Liver (tissue), 9 donors: ENCODE data around the gene PLD2. TPM values are rescaled to one million over a fixed set of nuclear protein-coding genes. Genes with fewer than 3 reads are reported as not detected.

Experiments
- DNase-seq: peaks from one replicate; pipeline ENCODE4 v3.0.0-alpha.2; 2017; ENCODE audit warnings: low spot score
- H3K27ac ChIP-seq, 2 donors: one replicate each; pipeline ENCODE4 v1.7.0; 2013; ENCODE audit warnings: inconsistent platforms in 2 of 2, low read length in 2 of 2, control low read depth in 1 of 2, low read depth in 1 of 2, mild to moderate bottlenecking in 1 of 2
- H3K27me3 ChIP-seq, 4 donors: one replicate each; pipeline versions ENCODE4 v1.6.1 to v1.7.0; 2013; ENCODE audit warnings: low read length in 3 of 4, inconsistent platforms in 1 of 4, mild to moderate bottlenecking in 1 of 4, moderate library complexity in 1 of 4; ENCODE audit not compliant: control insufficient read depth in 4 of 4, insufficient read depth in 4 of 4
- H3K36me3 ChIP-seq, 4 donors: one replicate each; pipeline versions ENCODE4 v1.6.1 to v1.7.0; 2013; ENCODE audit warnings: low read length in 3 of 4, mild to moderate bottlenecking in 3 of 4, low read depth in 1 of 4, moderate library complexity in 1 of 4; ENCODE audit not compliant: control insufficient read depth in 4 of 4, insufficient read depth in 3 of 4
- H3K4me1 ChIP-seq, 4 donors: one replicate each; pipeline versions ENCODE4 v1.6.1 to v1.7.0; 2013; ENCODE audit warnings: low read length in 3 of 4, mild to moderate bottlenecking in 3 of 4, moderate library complexity in 1 of 4; ENCODE audit not compliant: control insufficient read depth in 4 of 4, insufficient read depth in 4 of 4
- H3K4me3 ChIP-seq, 3 donors: one replicate each; pipeline versions ENCODE4 v1.6.1 to v1.7.0; 2013; ENCODE audit warnings: low read length in 3 of 3, control low read depth in 1 of 3, low read depth in 1 of 3, mild to moderate bottlenecking in 1 of 3
- H3K9ac ChIP-seq, 2 donors: one replicate each; pipeline ENCODE4 v1.7.0; 2013; ENCODE audit warnings: low read length in 2 of 2, mild to moderate bottlenecking in 2 of 2, moderate library complexity in 2 of 2, control low read depth in 1 of 2, low read depth in 1 of 2
- H3K9me3 ChIP-seq, 4 donors: one replicate each; pipeline versions ENCODE4 v1.6.1 to v1.7.0; 2013; ENCODE audit warnings: low read length in 3 of 4; ENCODE audit not compliant: control insufficient read depth in 4 of 4
- ATF3 ChIP-seq: IDR thresholded peaks from 2 replicates; pipeline ENCODE4 v1.6.1; 2016; ENCODE audit warnings: antibody characterized with exemption
- CTCF ChIP-seq: fragments of 150-350 bp; IDR thresholded peaks from 2 replicates; pipeline ENCODE4 v1.5.1; 2017; ENCODE audit warnings: improper control_type of control experiment, low read depth, low read length; ENCODE audit not compliant: missing input control
- EGR1 ChIP-seq, 2 donors: IDR thresholded peaks; 2 replicates each; pipeline ENCODE4 v1.6.1; 2016 to 2018; ENCODE audit warnings: antibody characterized with exemption in 2 of 2, low read depth in 2 of 2
- FOXA1 ChIP-seq: IDR thresholded peaks from 2 replicates; pipeline ENCODE4 v1.6.1; 2016; ENCODE audit warnings: antibody characterized with exemption
- FOXA2 ChIP-seq: IDR thresholded peaks from 2 replicates; pipeline ENCODE4 v1.6.1; 2016; ENCODE audit warnings: antibody characterized with exemption
- GABPA ChIP-seq, 2 donors: IDR thresholded peaks in 1 of 2; conservative IDR thresholded peaks in 1 of 2; 2 replicates each; pipeline ENCODE4 v1.6.1; 2016; ENCODE audit warnings: antibody characterized with exemption in 2 of 2, mild to moderate bottlenecking in 1 of 2, moderate library complexity in 1 of 2
- JUND ChIP-seq, 2 donors: IDR thresholded peaks; 2 replicates each; pipeline ENCODE4 v1.6.1; 2016; ENCODE audit warnings: antibody characterized with exemption in 2 of 2
- NR2F2 ChIP-seq: IDR thresholded peaks from 2 replicates; pipeline ENCODE4 v1.6.1; 2016; ENCODE audit warnings: antibody characterized with exemption
- RAD21 ChIP-seq, 2 donors: IDR thresholded peaks; 2 replicates each; pipeline ENCODE4 v1.6.1; 2016; ENCODE audit warnings: antibody characterized with exemption in 2 of 2, mild to moderate bottlenecking in 2 of 2
- REST ChIP-seq: IDR thresholded peaks from 2 replicates; pipeline ENCODE4 v1.6.1; 2016; ENCODE audit warnings: antibody characterized with exemption, mild to moderate bottlenecking
- RXRA ChIP-seq, 2 donors: IDR thresholded peaks; 2 replicates each; pipeline ENCODE4 v1.6.1; 2017 to 2018; ENCODE audit warnings: antibody characterized with exemption in 2 of 2, mild to moderate bottlenecking in 1 of 2
- SP1 ChIP-seq: IDR thresholded peaks from 2 replicates; pipeline ENCODE4 v1.6.1; 2018; ENCODE audit warnings: antibody characterized with exemption, mild to moderate bottlenecking
- TAF1 ChIP-seq: conservative IDR thresholded peaks from 2 replicates; pipeline ENCODE4 v1.6.1; 2016; ENCODE audit warnings: antibody characterized with exemption, mild to moderate bottlenecking
- WGBS: extraction: QIAGEN DNeasy Blood & Tissue Kit; methylation state at CpG from one replicate; pipeline ENCODE4 v1.1.7; 2013; 5-methylcytosine and 5-hydroxymethylcytosine counted together
- polyA plus RNA-seq, 2 donors: library from polyadenylated mRNA; stranded (reverse) in 1 of 2; unstranded in 1 of 2; fragments of 200-250 nt in 1 of 2; fragments of >200 nt in 1 of 2; fragmentation: Nextera tagmentation in 1 of 2; extraction: Ambion mirVana in 1 of 2; gene quantifications; one replicate each; pipeline versions ENCODE4 v1.2.1 to v1.2.3, GENCODE V29; 2013 to 2015
- total RNA-seq, 2 donors: library from RNA; depleted of rRNA; stranded (reverse); fragments of >200 nt; gene quantifications; one replicate each; pipeline ENCODE4 v1.2.3, GENCODE V29; 2014
- TF ChIP-seq, protein P1 (sequence below): IDR thresholded peaks from 2 replicates; pipeline ENCODE4 v1.6.1; 2016; ENCODE audit warnings: antibody characterized with exemption
- donor health status: healthy.
- donor health status: healthy.
- donor health status: healthy.
- donor health status: healthy.
- donor health status: healthy.

The PLD2 gene
- total and polyA plus RNA-seq, 4 donors: 3.5 to 15.8 (median 5.8) TPM

DNA sequence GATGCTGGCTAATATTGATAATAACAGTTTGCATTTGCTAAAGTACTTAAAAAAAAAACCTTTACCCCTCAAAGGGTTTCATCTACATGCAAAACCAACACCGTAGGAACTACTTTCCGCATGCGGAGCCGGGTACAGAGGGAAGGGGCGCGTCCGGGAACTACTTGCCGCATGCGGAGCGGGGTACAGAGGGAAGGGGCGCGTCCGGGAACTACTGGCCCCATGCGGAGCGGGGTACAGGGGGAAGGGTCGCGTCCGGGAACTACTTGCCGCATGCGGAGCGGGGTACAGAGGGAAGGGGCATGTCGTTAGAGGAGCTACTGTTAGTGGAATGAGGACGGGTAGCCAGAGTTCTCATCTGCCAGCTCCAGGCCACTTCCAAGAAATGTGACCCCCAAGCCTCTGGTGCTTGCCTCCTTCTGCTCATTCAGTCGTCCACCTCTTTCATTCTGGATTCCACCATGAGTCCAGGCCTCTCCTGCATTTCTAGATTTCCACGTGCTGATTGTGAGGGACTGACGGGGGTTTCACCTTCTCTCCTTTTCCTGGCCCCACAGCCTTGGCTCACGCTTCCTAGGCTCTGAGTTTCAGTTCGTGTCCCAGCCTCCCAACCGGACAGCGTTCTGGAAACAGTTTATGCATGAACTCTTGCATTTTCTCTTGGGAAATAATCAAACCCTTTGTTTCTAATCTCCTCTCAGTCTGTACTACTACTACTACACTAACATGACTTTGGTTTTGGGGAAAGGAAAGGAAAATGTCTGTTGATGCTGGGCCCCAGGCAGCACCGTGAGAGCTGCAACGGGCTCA is 53.1 kb downstream of the PLD2 start:
- H3K27ac ChIP-seq: no peak overlapping the region
- 91% methylated on average over 32 of the region's 32 CpGs for WGBS
- H3K4me1 ChIP-seq: no peaks in the 10 kb centered on the region
- H3K4me3 ChIP-seq: no peak overlapping the region
- H3K36me3 ChIP-seq: peaks cover 0 to 3% (median under 1%) of the 10 kb centered on the region in 4 donors
- H3K27me3 ChIP-seq: no peaks in the 10 kb centered on the region
- DNase-seq: no peak
- H3K9me3 ChIP-seq: no peaks in the 10 kb centered on the region
- no peak overlapping the region for H3K9ac ChIP-seq
- TF ChIP-seq EGR1 (IDR thresholded peaks at IDR 0.05; ENCODE audit: low read depth in 2 of 2): no peak
- TF ChIP-seq, protein P1, sequence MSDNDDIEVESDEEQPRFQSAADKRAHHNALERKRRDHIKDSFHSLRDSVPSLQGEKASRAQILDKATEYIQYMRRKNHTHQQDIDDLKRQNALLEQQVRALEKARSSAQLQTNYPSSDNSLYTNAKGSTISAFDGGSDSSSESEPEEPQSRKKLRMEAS: no peak
- TF ChIP-seq ATF3: no peak

DNA sequence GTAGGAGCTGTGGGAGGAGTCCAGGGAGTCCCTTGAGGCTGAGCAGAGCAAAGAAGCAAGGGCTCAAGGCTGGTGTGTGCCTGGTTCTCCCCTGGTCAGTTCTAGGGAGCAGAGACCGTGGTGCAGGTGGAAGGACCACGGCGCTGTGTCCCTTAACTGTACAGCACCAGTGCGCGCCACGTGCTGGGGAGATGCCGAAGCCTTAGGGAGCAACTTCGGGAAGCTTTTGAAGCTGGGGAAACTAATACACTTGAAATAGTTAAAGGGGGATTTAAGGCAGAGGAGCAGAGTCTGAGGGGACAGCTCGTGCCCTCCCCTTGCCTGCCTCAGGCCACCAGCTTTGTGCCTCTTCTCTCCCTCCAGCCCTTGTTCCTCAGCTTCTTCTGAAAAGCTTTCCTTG is 53.7 kb downstream of the PLD2 start:
- H3K36me3 ChIP-seq: peaks cover 0 to 3% (median under 1%) of the 10 kb centered on the region in 4 donors
- TF ChIP-seq EGR1 (IDR thresholded peaks at IDR 0.05; ENCODE audit: low read depth in 2 of 2) (no peak), NR2F2 (no peak), CTCF (no peak), FOXA1 (no peak), FOXA2 (no peak), JUND (IDR thresholded peaks at IDR 0.05) (no peak), RXRA (IDR thresholded peaks at IDR 0.05) (no peak), SP1 (no peak)
- TF ChIP-seq, protein P1: no peak
- 96% methylated on average over 9 of the region's 9 CpGs for WGBS
- H3K9me3 ChIP-seq: no peaks in the 10 kb centered on the region
- H3K27ac ChIP-seq: no peak overlapping the region
- no peaks in the 10 kb centered on the region for H3K27me3 ChIP-seq
- H3K4me1 ChIP-seq: no peaks in the 10 kb centered on the region
- DNase-seq: no peak
- no peak overlapping the region for H3K9ac ChIP-seq
- H3K4me3 ChIP-seq: no peak overlapping the region

DNA sequence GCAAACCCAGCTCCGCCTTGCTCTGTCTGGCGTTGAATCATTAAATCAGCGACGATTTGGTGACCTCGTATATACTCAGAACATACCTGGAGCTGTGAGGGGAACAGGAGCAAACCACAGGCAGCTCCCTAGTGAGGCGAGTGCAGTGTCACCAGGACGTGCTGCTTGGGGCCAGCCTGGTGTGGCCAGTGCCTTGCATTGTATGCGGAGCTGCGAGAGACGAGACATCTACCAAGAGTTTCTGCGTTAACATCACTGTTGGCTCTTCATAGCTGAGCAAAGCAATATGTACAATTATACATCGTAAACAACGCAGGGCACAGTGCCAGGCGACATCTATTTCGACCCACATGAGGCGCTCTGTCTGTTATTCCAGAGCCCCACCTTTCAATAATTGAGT is 54.1 kb downstream of the PLD2 start:
- TF ChIP-seq JUND (IDR thresholded peaks at IDR 0.05) (no peak), RAD21 (IDR thresholded peaks at IDR 0.05) (no peak), TAF1 (no peak), FOXA1 (no peak), CTCF (no peak), EGR1 (IDR thresholded peaks at IDR 0.05; ENCODE audit: low read depth in 2 of 2) (no peak), GABPA (IDR thresholded peaks at IDR 0.05 in 1 of 2, conservative IDR thresholded peaks at IDR 0.05 in 1 of 2) (no peak), ATF3 (no peak), REST (no peak)
- TF ChIP-seq, protein P1: no peak
- Histone ChIP-seq H3K4me1 (no peaks in the 10 kb centered on the region), H3K27me3 (no peaks in the 10 kb centered on the region), H3K9ac (no peak overlapping the region), H3K27ac (peak overlapping the region in 1 of 2 donors; percentile 6), H3K36me3 (peaks cover 0 to 3% (median under 1%) of the 10 kb centered on the region in 4 donors), H3K4me3 (no peak overlapping the region), H3K9me3 (no peaks in the 10 kb centered on the region)
- 96% methylated on average over 16 of the region's 16 CpGs for WGBS
- no peak for DNase-seq
